Activated T-cell treated with anti-CD3 and anti-CD28 coated beads, Interleukin-2, amount 50 U/mL, for 4 hours (primary cell): ENCODE measurements around the gene CEP170B. TPM values are rescaled to one million over a fixed set of nuclear protein-coding genes. Genes with fewer than 3 reads are reported as not detected.
"Not testable (repeated sequence)": the region's sequence is repeated elsewhere in the genome, so short reads cannot be mapped to it uniquely, and the experiment has no call there.

Experiments
- ATAC-seq, 2 donors: fragments of 200-7000 bp; cut with Tn5 transposase; one replicate each; pipeline ENCODE4 v1.10.0; 2021
- DNase-seq: peaks from one replicate; pipeline ENCODE4 v3.0.0-alpha.2; 2020
- H3K27me3 Mint-ChIP-seq: one replicate; pipeline ENCODE4 v1.8.0; 2021; ENCODE audit warnings: low read depth, mixed read lengths
- H3K36me3 Mint-ChIP-seq: one replicate; pipeline ENCODE4 v1.8.0; 2022; ENCODE audit warnings: mixed read lengths; ENCODE audit not compliant: insufficient read depth
- H3K4me1 Mint-ChIP-seq: one replicate; pipeline ENCODE4 v1.8.0; 2021; ENCODE audit warnings: low read depth, mixed read lengths
- H3K4me3 Mint-ChIP-seq: one replicate; pipeline ENCODE4 v1.8.0; 2021; ENCODE audit warnings: mild to moderate bottlenecking, moderate library complexity, mixed read lengths
- H3K9me3 Mint-ChIP-seq: one replicate; pipeline ENCODE4 v1.8.0; 2021; ENCODE audit warnings: mixed read lengths
- total RNA-seq, 3 donors: library from RNA; stranded (reverse); gene quantifications; one replicate each; pipeline ENCODE4 v1.2.1, GENCODE V29; 2021

The CEP170B gene
- total RNA-seq, 3 donors from 2014 or later, result 6.9 to 11.1 (median 7.5) TPM

- no peaks in the 10 kb centered on the region for H3K36me3 Mint-ChIP-seq
- H3K27me3 Mint-ChIP-seq, result peaks cover 6% of the 10 kb centered on the region
- peak; percentile 73 to 74 for ATAC-seq
- peaks cover 6% of the 10 kb centered on the region for H3K9me3 Mint-ChIP-seq
- H3K4me3 Mint-ChIP-seq, result peak overlapping the region; percentile 77
- H3K4me1 Mint-ChIP-seq, result peaks cover 14% of the 10 kb centered on the region
- peak; percentile 40 for DNase-seq
Measured at GRCh38 chr14:104827177-104828055, 37.7 kb upstream of the CEP170B start.

DNA sequence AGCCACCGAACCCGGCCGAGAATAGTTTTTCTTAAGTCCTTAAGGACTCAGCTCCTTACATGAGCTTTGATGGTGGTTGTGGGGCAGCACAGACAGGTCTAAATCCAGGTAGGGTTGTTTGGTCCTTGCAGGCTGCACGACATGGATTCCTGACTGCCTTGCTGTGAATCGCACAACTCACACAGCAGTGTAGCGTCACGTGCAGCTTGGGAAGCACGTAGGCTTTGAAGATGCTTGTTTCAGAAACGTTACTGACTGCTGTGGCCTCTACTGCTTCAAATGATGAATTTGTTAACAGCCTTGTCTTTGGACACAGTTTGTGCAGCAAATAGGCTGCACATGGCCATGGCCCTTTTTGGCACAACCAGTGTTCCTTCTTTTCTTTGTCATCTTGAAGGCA lies 34.3 kb upstream of the CEP170B start:
- ATAC-seq (no peak), DNase-seq (no peak)
- Mint-ChIP-seq H3K4me1 (peaks cover 10% of the 10 kb centered on the region), H3K36me3 (no peaks in the 10 kb centered on the region), H3K27me3 (peaks cover 2% of the 10 kb centered on the region), H3K4me3 (no peak overlapping the region), H3K9me3 (no peaks in the 10 kb centered on the region)

DNA sequence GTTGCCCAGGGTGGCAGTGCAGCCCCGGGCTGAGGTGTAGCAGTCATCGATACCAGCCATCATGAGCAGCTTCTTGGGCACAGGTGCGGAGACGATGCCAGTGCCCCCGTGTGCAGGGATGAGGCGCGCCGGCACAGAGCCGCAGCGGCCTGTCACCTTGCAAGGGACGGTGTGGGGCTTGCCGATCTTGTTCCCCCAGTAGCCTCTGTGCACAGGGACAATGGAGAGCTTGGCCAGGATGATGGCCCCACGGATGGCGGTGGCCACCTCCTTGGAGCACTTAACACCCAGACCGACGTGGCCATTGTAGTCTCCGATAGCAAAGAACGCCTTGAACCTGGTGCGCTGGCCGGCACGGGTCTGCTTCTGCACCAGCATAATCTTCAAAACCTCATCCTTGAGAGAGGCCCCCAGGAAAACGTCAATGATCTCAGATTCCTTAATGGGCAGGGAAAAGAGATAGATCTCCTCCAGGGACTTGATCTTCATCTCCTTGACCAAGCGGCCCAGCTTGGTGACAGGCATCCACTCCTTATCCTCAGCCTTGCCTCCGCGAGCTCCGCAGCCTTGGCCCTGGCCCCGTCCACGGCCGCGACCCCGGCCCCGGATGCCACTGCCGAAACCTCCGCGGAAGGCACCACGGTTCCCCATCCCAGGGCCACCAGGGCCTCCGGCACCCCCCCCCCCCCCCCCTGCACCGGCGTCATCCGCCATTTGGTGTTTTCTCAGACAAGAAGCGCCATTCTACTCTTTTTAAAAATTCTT lies 28.7 kb upstream of the CEP170B start:
- not testable (repeated sequence) for ATAC-seq, H3K9me3 Mint-ChIP-seq

DNA sequence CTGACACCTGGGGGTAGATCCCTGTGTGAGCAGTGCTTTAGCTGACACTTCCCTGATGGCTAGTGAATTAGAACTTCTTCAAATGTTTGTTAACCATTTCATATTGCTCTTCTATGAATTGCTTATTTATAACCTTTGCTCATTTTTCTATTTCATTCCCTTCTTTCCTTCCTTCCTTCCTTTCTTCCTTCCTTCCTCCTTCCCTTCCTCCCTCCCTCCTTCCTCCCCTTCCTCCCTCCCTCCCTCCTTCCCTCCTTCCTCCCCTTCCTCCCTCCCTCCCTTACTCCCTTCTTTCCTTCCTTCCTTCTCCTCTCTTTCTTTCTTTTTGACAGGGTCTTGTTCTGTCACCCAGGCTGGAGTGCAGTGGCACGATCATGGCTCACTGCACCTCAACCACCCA lies 23.3 kb upstream of the CEP170B start:
- DNase-seq, result no peak
- Mint-ChIP-seq H3K27me3 (peaks cover 49% of the 10 kb centered on the region), H3K36me3 (no peaks in the 10 kb centered on the region), H3K4me3 (no peak overlapping the region), H3K4me1 (peaks cover 6% of the 10 kb centered on the region), H3K9me3 (no peaks in the 10 kb centered on the region)
- ATAC-seq, result no peak

More for the DNA sequence above, 28.7 kb upstream of the CEP170B start:
- H3K27me3 Mint-ChIP-seq, result peaks cover 10% of the 10 kb centered on the region
- DNase-seq, H3K4me1 Mint-ChIP-seq, H3K4me3 Mint-ChIP-seq, H3K36me3 Mint-ChIP-seq: not testable (repeated sequence)

- no peaks in the 10 kb centered on the region for H3K36me3 Mint-ChIP-seq
- ATAC-seq (no peak), DNase-seq (no peak)
- peaks cover 6% of the 10 kb centered on the region for H3K4me1 Mint-ChIP-seq
- H3K9me3 Mint-ChIP-seq, result no peaks in the 10 kb centered on the region
- no peak overlapping the region for H3K4me3 Mint-ChIP-seq
- H3K27me3 Mint-ChIP-seq, result peaks cover 51% of the 10 kb centered on the region
Measured at GRCh38 chr14:104843006-104843405, 22.1 kb upstream of the CEP170B start.

DNA sequence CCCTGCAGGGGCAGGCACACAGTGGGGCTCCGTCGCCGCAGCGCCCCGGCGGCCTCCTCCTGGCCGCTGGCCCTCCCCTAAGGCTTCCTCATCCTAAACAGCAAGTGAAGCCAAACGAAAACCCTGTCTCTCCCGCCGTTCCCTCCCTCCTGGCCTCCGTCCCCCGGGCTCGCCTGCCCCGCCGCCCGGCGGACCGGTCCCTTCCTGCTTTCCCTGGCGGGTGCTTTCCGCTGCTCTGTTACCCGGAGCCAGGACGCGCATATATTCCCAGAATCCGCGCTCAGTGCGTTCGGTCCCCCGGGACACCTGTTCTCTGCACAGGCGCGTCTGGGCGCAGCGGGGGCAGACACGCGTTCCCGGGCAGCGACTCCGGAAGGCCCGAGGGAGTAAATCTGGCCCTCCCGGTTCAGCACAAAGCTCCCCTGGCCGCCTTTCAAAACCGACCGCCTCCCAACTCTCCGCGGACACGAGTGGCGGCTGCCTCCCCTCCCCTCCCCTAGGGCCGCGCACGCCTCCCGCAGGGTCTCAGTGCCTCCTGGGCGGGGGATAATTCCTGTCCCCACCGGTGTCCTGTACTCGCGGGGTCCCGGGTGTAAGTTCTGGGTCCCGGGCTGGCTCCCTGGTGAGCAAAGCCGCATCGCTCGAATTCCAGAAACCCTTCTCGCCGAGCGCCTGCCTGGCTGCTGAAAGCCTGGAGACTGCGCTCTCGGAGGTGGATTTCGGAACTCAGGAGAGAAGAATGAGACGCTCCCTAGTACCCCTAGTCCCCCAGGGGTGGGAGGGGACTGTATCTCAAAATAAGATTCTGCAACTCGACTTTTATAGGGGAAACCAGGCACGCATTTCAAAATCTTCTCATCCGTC lies 21.4 kb upstream of the CEP170B start:
- peak overlapping the region; percentile 13 for H3K4me3 Mint-ChIP-seq
- no peak for ATAC-seq
- H3K4me1 Mint-ChIP-seq, result peaks cover 6% of the 10 kb centered on the region
- no peaks in the 10 kb centered on the region for H3K36me3 Mint-ChIP-seq
- peaks cover 53% of the 10 kb centered on the region for H3K27me3 Mint-ChIP-seq
- DNase-seq, result no peak
- H3K9me3 Mint-ChIP-seq, result no peaks in the 10 kb centered on the region

- Mint-ChIP-seq H3K27me3 (peaks cover 50% of the 10 kb centered on the region), H3K4me3 (no peak overlapping the region), H3K4me1 (peaks cover 6% of the 10 kb centered on the region), H3K36me3 (no peaks in the 10 kb centered on the region), H3K9me3 (no peaks in the 10 kb centered on the region)
- DNase-seq (no peak), ATAC-seq (no peak)
Measured at GRCh38 chr14:104844306-104845032, 20.6 kb upstream of the CEP170B start.

DNA sequence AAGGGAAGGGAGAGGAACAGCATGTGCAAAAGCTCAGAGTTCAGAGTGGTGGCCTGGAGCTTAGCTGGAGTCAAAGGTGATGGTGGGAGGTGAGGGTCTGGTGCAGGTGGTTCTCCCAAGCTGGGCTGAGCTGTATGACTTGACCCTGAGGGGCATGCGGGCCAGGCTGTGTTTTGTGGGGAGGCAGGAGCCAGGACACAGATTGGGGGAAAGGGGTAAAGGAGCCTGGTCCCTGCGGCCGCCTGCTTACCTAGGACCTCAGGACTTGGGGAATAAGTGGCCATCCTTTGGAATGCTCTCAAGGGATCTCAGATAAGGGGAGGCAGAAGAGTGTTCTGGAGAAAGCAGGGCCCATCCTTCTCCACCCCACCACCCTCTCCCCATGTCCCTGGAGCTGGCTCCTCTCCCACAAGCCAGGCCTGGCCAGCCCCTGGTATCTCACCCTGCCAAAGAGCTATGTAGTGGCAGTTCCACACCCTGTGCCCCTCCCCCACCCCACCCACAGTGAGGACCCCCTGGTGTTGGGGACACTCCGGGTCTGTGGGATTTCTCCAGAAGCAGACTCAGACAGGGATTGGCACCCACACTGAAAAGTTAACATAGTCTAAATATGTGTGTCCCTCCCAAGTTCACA lies 19.9 kb upstream of the CEP170B start:
- Mint-ChIP-seq H3K27me3 (peaks cover 50% of the 10 kb centered on the region), H3K36me3 (no peaks in the 10 kb centered on the region), H3K4me1 (peaks cover 6% of the 10 kb centered on the region), H3K4me3 (no peak overlapping the region), H3K9me3 (no peaks in the 10 kb centered on the region)
- ATAC-seq (no peak), DNase-seq (no peak)

- DNase-seq (no peak), ATAC-seq (no peak)
- Mint-ChIP-seq H3K4me1 (peaks cover 6% of the 10 kb centered on the region), H3K36me3 (no peaks in the 10 kb centered on the region), H3K9me3 (no peaks in the 10 kb centered on the region), H3K4me3 (no peak overlapping the region), H3K27me3 (peaks cover 47% of the 10 kb centered on the region)
Measured at GRCh38 chr14:104845834-104846441, 19.1 kb upstream of the CEP170B start.

DNA sequence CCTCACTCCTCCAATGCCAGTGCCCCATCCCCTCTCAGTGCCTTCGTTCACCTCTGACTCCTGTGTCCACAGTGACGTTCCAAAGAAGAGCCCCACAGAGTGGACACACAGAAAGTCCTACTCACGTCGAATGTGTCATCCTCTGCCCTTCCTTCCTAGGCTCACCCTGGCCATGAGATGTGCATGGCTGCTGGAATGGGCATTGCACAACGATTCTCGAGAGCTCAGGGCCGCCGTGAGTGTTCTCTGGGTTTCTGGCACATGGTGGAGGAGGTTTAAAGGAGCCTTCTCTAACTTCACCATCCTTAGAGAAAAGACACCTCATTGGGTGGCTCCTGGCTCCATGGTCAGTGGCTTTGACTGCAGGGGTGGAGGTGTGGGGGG lies 12.8 kb upstream of the CEP170B start:
- Mint-ChIP-seq H3K4me1 (no peaks in the 10 kb centered on the region), H3K27me3 (peaks cover 12% of the 10 kb centered on the region)
- ATAC-seq, result no peak

GRCh38 chr14:104855532-104856090 lies 9.5 kb upstream of the CEP170B start:
- ATAC-seq (no peak), DNase-seq (no peak)
- Mint-ChIP-seq H3K9me3 (no peaks in the 10 kb centered on the region), H3K4me1 (no peaks in the 10 kb centered on the region), H3K4me3 (no peak overlapping the region), H3K27me3 (peaks cover 9% of the 10 kb centered on the region), H3K36me3 (no peaks in the 10 kb centered on the region)

More for the DNA sequence above, 12.8 kb upstream of the CEP170B start:
- Mint-ChIP-seq H3K4me3 (no peak overlapping the region), H3K9me3 (no peaks in the 10 kb centered on the region), H3K36me3 (no peaks in the 10 kb centered on the region)
- no peak for DNase-seq

DNA sequence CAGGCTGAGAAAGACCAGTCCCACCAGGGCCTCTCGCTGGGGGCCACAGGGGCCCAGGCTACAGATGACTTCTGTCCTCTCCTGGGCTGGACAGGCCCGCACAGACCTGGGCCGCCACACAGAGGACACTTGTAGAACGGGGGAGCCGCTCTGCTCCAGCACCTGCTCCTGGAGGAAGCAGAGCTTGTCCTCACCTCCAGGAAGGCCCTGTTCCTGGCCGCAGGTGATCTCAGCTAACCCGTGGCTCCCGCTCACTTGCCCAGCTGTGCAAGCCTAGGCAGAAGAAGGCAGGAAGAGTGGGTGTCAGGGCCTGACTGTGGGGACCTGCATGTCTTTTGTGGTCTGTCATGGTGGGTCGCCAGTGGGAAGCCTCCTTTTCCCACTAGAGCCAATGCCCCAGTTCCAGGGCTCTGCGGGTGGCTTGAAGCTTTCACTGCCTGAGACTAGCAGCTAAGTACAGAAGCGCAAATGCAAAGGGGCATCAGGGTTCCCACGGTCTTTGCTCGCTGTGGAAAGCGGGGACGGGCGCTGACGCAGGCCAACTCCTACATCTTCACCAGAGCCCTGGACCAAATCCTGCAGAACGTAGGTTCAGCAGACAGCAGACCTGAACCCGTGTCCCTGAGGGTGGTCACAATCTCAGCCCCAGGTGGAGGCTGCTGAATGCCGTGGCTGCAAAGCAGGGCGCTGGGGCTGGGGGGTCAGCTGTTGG lies 8.8 kb upstream of the CEP170B start:
- Mint-ChIP-seq H3K4me3 (no peak overlapping the region), H3K27me3 (peaks cover 9% of the 10 kb centered on the region), H3K9me3 (no peaks in the 10 kb centered on the region), H3K4me1 (no peaks in the 10 kb centered on the region), H3K36me3 (no peaks in the 10 kb centered on the region)
- DNase-seq (no peak), ATAC-seq (no peak)
